Gastroesophageal sphincter (tissue), 3 donors: ENCODE measurements around the gene LRRTM4.

Experiments used
- CTCF ChIP-seq, 4 experiments: fragments of 200-600 bp in 2 of 4; fragments of 450-650 bp in 2 of 4; sonication (generic) in 1 of 4; IDR thresholded peaks; one replicate each; pipeline ENCODE4 v1.5.1; 2017 to 2019; ENCODE audit warnings: antibody characterized with exemption in 4 of 4, mild to moderate bottlenecking in 2 of 4, moderate library complexity in 2 of 4
- EP300 ChIP-seq: sonication (generic); formaldehyde crosslinking; IDR thresholded peaks from one replicate; pipeline ENCODE4 v1.6.1; 2017; ENCODE audit warnings: antibody characterized with exemption, mild to moderate bottlenecking
- POLR2A ChIP-seq, 2 donors: fragments of 450-650 bp; IDR thresholded peaks; one replicate each; pipeline ENCODE4 v1.6.1; 2017; ENCODE audit warnings: antibody characterized with exemption in 2 of 2, mild to moderate bottlenecking in 2 of 2, moderate library complexity in 1 of 2

GRCh38 chr2:77105008-77105407 lies 417.2 kb downstream of the LRRTM4 start:
- TF ChIP-seq POLR2A (IDR thresholded peaks at IDR 0.05): no peak
- TF ChIP-seq CTCF (IDR thresholded peaks at IDR 0.05): no peak
- no peak for TF ChIP-seq EP300
